ENCODE measurements around the gene TRAPPC1.

DNA sequence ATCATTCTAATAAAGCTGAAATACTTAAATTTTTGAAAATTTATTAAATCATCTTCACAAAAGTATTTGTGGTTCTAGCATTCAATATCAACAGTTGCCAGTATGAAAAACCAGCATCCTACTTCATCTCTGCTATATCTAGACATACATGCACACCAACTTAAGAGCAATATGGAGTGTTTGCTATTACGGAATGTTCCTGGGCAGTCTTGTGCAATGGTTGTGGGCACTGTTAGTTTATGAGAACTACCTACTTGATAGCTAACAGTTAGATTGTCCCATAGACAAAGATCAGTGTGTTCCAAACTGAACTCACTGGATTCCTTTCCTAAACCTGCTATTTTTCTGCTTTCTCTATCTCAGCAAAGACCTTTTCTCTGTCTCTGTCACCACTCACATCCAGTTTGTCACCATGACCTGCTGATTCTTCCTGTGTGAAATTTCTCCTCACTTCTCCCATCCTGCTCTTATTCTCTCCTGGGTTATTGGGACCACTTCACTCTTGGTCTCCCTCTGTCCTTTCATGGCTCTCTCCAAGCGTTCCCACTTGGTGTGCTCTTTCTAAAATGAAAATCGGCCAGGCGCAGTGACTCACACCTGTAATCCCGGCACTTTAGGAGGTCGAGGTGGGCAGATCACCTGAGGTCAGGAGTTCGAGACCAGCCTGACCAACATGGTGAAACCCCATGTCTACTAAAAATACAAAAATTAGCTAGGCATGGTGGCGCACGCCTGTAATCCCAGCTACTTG, 27.9 kb upstream of the TRAPPC1 start:
- TF ChIP-seq, protein P1, sequence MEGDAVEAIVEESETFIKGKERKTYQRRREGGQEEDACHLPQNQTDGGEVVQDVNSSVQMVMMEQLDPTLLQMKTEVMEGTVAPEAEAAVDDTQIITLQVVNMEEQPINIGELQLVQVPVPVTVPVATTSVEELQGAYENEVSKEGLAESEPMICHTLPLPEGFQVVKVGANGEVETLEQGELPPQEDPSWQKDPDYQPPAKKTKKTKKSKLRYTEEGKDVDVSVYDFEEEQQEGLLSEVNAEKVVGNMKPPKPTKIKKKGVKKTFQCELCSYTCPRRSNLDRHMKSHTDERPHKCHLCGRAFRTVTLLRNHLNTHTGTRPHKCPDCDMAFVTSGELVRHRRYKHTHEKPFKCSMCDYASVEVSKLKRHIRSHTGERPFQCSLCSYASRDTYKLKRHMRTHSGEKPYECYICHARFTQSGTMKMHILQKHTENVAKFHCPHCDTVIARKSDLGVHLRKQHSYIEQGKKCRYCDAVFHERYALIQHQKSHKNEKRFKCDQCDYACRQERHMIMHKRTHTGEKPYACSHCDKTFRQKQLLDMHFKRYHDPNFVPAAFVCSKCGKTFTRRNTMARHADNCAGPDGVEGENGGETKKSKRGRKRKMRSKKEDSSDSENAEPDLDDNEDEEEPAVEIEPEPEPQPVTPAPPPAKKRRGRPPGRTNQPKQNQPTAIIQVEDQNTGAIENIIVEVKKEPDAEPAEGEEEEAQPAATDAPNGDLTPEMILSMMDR (conservative IDR thresholded peaks at IDR 0.05; ENCODE audit: low read depth, low read length) = no peak
- TF ChIP-seq EZH2phosphoT487 (IDR thresholded peaks at IDR 0.05; ENCODE audit: borderline replicate concordance, low read length) (no peak), EZH2 (IDR thresholded peaks at IDR 0.05; ENCODE audit: low read length, unreplicated experiment) (no peak)
